ENCODE data around the gene UBE2D3.

- TF ChIP-seq YY1 (IDR thresholded peaks at IDR 0.05; ENCODE audit: insufficient read depth, insufficient read length), result no peak
- TF ChIP-seq ZNF274 (IDR thresholded peaks at IDR 0.05; ENCODE audit: low read depth, low read length), result no peak
- no peak for TF ChIP-seq SUZ12 (IDR thresholded peaks at IDR 0.05; ENCODE audit: extremely low read depth, insufficient read depth, insufficient read length)
Measured at GRCh38 chr4:102809190-102809589, 18.2 kb downstream of the UBE2D3 start.

Measured in NT2/D1 (cell line).